Spleen (tissue), 7 donors: ENCODE results near the gene XG.

Experiments used
- POLR2A ChIP-seq, 3 donors: fragments of 450-650 bp; IDR thresholded peaks; one replicate each; pipeline ENCODE4 v1.5.1; 2017; ENCODE audit warnings: antibody characterized with exemption in 3 of 3, mild to moderate bottlenecking in 1 of 3
- TF ChIP-seq, protein P1 (sequence below), 11 experiments: fragments of 200-600 bp in 7 of 11; fragments of 450-650 bp in 4 of 11; sonication (generic) in 4 of 11; IDR thresholded peaks in 8 of 11; conservative IDR thresholded peaks in 3 of 11; 1 replicate in 7 of 11; 2 replicates in 4 of 11; pipeline versions ENCODE4 v1.4.0 to v1.8.0; 2016 to 2021; ENCODE audit warnings: antibody characterized with exemption in 11 of 11, inconsistent platforms in 4 of 11, mild to moderate bottlenecking in 1 of 11
- donor health status: DM: no; HTN: no; CAD: no; lungs with moderate emphysema.
- donor health status: DM: no; HTN: no; CAD: no.
- donor health status: DM: no; HTN: no; CAD: no.

DNA sequence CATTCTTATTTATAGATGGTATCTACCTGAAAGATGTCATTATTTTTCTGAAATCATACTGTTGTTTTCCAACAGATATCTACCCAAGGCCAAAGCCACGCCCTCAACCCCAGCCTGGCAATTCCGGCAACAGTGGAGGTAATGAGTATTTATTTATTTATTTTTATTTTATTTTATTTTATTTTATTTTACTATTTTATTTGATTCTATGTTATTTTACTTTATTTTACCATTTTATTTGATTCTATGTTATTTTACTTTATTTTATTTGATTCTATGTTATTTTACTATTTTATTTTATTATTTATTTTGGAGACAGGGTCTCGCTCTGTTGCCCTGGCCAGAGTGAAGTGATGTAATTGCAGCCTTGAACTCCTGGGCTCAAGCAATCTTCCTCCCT lies 37.7 kb downstream of the XG start:
- TF ChIP-seq, protein P1, sequence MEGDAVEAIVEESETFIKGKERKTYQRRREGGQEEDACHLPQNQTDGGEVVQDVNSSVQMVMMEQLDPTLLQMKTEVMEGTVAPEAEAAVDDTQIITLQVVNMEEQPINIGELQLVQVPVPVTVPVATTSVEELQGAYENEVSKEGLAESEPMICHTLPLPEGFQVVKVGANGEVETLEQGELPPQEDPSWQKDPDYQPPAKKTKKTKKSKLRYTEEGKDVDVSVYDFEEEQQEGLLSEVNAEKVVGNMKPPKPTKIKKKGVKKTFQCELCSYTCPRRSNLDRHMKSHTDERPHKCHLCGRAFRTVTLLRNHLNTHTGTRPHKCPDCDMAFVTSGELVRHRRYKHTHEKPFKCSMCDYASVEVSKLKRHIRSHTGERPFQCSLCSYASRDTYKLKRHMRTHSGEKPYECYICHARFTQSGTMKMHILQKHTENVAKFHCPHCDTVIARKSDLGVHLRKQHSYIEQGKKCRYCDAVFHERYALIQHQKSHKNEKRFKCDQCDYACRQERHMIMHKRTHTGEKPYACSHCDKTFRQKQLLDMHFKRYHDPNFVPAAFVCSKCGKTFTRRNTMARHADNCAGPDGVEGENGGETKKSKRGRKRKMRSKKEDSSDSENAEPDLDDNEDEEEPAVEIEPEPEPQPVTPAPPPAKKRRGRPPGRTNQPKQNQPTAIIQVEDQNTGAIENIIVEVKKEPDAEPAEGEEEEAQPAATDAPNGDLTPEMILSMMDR (IDR thresholded peaks at IDR 0.05 in 8 of 11, conservative IDR thresholded peaks at IDR 0.05 in 3 of 11) = no peak
- no peak for TF ChIP-seq POLR2A (IDR thresholded peaks at IDR 0.05)
